Esophagus squamous epithelium (tissue), 5 donors: Measurements from ENCODE around the gene LILRB1. TPM values are rescaled to one million over a fixed set of nuclear protein-coding genes. Genes with fewer than 3 reads are reported as not detected.

Experiments
- DNase-seq: peaks from one replicate; lab custom pipeline; 2025; lab: John Stamatoyannopoulos, UW
- H3K27ac ChIP-seq, 4 donors: fragments of 200-600 bp; sonication (generic); one replicate each; pipeline ENCODE4 v1.5.1; 2016 to 2019; ENCODE audit warnings: mild to moderate bottlenecking in 1 of 4
- H3K27me3 ChIP-seq, 4 donors: fragments of 200-600 bp; sonication (generic); 1 replicate in 3 of 4; 2 replicates in 1 of 4; pipeline versions ENCODE4 v1.5.1 to v1.6.0; 2017 to 2021; ENCODE audit warnings: antibody characterized with exemption in 1 of 4
- H3K36me3 ChIP-seq, 3 donors: fragments of 200-600 bp; sonication (generic); one replicate each; pipeline ENCODE4 v1.5.1; 2016 to 2019
- H3K4me1 ChIP-seq, 3 donors: fragments of 200-600 bp; sonication (generic); one replicate each; pipeline ENCODE4 v1.5.1; 2017 to 2019
- H3K4me3 ChIP-seq, 4 donors: fragments of 200-600 bp; sonication (generic); 1 replicate in 3 of 4; 2 replicates in 1 of 4; pipeline ENCODE4 v1.5.1; 2016 to 2019; ENCODE audit warnings: mild to moderate bottlenecking in 2 of 4, moderate library complexity in 1 of 4
- H3K9me3 ChIP-seq, 3 donors: fragments of 200-600 bp; sonication (generic); one replicate each; pipeline ENCODE4 v1.5.1; 2016 to 2019
- POLR2A ChIP-seq, 4 donors: fragments of 450-650 bp; IDR thresholded peaks; one replicate each; pipeline ENCODE4 v1.6.1; 2017; ENCODE audit warnings: antibody characterized with exemption in 4 of 4, mild to moderate bottlenecking in 4 of 4, moderate library complexity in 3 of 4
- WGBS, 2 donors: methylation state at CpG; one replicate each; pipeline ENCODE4 v1.1.5; 2018; 5-methylcytosine and 5-hydroxymethylcytosine counted together
- intact Hi-C: fragments of 100-400 bp; cut with DNase I; formaldehyde crosslinking; loops from one replicate; pipeline ENCODE4 v1.15.0; 2022
- total RNA-seq, 4 donors: library from RNA; depleted of rRNA; stranded (reverse); fragments of >200 nt; gene quantifications; one replicate each; pipeline ENCODE4 v1.1.0, GENCODE V29; 2016
- TF ChIP-seq, protein P1 (sequence below), 6 experiments: fragments of 450-650 bp in 4 of 6; fragments of 200-600 bp in 2 of 6; sonication (generic) in 2 of 6; IDR thresholded peaks; one replicate each; pipeline ENCODE4 v1.5.1; 2016 to 2019; ENCODE audit warnings: antibody characterized with exemption in 6 of 6, mild to moderate bottlenecking in 4 of 6, moderate library complexity in 4 of 6
- donor health status: DM: yes; HTN: yes; CAD: no.

Gene LILRB1
- total RNA-seq, 4 donors from 2014 or later, result 0.75 to 2.3 (median 1.5) TPM; not detected in 1

DNA sequence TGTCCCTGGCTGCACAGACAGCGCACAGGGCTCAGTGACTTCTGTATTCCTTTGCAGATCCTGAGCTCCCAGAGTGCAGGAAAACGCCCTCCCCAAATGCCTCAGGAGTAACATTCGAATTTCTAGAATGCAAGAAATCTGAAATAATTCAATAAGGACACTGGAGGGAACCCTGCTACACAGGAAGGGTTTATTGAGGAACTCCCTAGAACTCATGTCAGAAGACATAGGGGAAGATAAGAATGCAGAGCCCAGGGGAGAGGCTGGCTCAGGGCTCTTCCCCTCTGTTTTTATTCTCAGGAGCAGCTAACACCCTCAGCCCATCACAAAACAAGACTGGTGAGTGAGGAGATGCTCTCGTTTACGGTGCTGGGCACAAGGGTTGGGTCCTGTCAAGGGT, 30.1 kb upstream of the LILRB1 start:
- H3K9me3 ChIP-seq, result no peaks in the 10 kb centered on the region
- TF ChIP-seq, protein P1, sequence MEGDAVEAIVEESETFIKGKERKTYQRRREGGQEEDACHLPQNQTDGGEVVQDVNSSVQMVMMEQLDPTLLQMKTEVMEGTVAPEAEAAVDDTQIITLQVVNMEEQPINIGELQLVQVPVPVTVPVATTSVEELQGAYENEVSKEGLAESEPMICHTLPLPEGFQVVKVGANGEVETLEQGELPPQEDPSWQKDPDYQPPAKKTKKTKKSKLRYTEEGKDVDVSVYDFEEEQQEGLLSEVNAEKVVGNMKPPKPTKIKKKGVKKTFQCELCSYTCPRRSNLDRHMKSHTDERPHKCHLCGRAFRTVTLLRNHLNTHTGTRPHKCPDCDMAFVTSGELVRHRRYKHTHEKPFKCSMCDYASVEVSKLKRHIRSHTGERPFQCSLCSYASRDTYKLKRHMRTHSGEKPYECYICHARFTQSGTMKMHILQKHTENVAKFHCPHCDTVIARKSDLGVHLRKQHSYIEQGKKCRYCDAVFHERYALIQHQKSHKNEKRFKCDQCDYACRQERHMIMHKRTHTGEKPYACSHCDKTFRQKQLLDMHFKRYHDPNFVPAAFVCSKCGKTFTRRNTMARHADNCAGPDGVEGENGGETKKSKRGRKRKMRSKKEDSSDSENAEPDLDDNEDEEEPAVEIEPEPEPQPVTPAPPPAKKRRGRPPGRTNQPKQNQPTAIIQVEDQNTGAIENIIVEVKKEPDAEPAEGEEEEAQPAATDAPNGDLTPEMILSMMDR (IDR thresholded peaks at IDR 0.05), result no peak
- no peak for TF ChIP-seq POLR2A (IDR thresholded peaks at IDR 0.05)
- DNase-seq, result no peak
- H3K4me1 ChIP-seq, result no peaks in the 10 kb centered on the region
- no peaks in the 10 kb centered on the region for H3K36me3 ChIP-seq
- WGBS, 2 donors, result 53 to 60% methylated on average over 4 to 5 of the region's 5 CpGs
- no peak overlapping the region for H3K4me3 ChIP-seq
- H3K27ac ChIP-seq, result no peak overlapping the region
- H3K27me3 ChIP-seq, result peaks cover 0 to 6% (median 0%) of the 10 kb centered on the region in 4 donors
- intact Hi-C loops, result no loop called here

DNA sequence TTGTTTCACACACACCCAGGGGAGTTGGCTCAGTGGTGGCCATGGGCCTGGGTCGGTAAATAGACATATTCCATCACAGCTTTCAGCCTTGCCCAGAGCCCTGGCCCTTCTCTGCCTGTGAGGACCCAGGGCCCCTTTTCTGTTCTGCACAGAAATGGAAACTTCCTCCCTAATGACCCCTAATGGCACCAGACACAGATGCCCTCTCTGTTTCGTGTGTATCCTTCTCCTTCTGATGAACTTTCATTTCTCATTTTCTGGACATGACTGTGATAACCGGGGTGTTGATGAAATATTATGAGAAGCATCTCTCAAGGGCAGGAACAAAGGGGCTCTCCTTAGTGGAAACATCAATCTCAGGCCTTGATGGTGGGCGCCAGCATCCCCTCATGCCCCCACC, 24.1 kb upstream of the LILRB1 start:
- intact Hi-C loops, result no loop called here
- H3K4me1 ChIP-seq, result no peaks in the 10 kb centered on the region
- no peak overlapping the region for H3K27ac ChIP-seq
- H3K36me3 ChIP-seq, result no peaks in the 10 kb centered on the region
- no peak for DNase-seq
- H3K9me3 ChIP-seq, result peaks cover 0 to 16% (median 0%) of the 10 kb centered on the region in 3 donors
- H3K27me3 ChIP-seq, result peaks cover 0 to 17% (median 0%) of the 10 kb centered on the region in 4 donors
- 29 to 38% methylated on average over 3 of the region's 4 CpGs for WGBS, 2 donors
- TF ChIP-seq POLR2A (IDR thresholded peaks at IDR 0.05), result no peak
- TF ChIP-seq, protein P1 (IDR thresholded peaks at IDR 0.05), result no peak
- H3K4me3 ChIP-seq, result no peak overlapping the region

DNA sequence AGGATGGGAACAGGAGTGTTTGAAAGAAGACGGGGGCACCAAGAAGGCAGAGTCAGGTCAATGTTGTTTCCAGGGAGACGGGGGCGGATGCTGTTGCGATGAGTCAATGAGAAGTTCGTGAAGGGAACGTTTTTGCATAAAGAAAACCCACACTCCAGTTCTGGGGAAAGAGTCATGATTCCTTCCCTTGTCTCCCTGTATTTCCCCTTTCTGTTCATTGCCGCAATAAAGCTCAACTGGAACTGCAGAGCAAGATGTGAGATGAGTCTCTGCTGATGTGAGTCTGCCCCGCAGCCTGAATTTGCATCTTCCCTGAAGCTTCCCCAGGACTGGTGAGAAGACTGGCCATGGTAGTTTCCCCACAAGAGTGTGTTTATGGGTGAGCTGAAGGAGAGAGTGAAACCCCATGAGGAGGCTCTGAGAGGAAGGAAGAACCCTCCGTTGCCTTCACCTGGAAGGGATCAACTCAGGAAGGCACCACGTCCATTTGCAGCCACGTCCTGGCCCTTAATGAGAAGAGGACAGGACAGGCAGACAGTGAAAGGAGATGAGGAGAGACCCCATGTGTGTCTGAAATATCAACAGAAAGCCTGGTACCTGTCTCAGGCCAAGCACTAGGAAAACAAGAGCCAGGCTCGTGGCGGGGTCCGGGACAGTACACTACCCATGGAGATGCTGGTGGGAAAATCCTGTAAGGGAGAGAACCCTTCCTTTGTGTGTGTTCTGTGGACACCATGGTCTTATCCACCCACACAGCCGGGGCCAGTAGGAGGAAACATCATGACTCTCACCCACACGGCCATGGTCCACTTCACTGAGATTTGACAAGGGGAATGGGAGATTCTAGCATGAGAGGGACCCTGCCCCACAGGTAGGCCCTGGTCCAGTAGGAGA, 23.1 kb upstream of the LILRB1 start:
- H3K36me3 ChIP-seq, result no peaks in the 10 kb centered on the region
- peaks cover 0 to 16% (median 0%) of the 10 kb centered on the region in 3 donors for H3K9me3 ChIP-seq
- DNase-seq, result no peak
- TF ChIP-seq, protein P1 (IDR thresholded peaks at IDR 0.05), result no peak
- no peak for TF ChIP-seq POLR2A (IDR thresholded peaks at IDR 0.05)
- no peak overlapping the region for H3K4me3 ChIP-seq
- intact Hi-C loops, result no loop called here
- 67 to 71% methylated on average over 14 to 15 of the region's 16 CpGs for WGBS, 2 donors
- no peaks in the 10 kb centered on the region for H3K4me1 ChIP-seq
- H3K27me3 ChIP-seq, result peaks cover 0 to 17% (median 0%) of the 10 kb centered on the region in 4 donors
- no peak overlapping the region for H3K27ac ChIP-seq

DNA sequence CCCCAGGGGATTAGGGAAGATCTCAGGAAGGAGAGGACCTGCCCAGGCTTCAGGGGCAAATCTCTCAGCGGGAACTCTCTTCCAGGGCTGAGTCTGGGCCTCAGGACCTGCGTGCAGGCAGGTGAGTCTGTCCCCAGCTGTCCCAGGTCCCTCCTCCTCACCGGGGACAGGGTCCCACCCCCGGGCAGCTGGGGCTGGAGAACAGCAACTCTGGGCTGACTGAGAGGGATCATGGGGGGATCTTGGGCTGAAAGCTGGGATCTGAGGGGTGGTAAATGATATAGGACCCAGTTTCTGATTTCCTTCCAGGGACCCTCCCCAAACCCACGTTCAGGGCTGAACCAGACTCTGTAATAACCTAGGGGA, 22.5 kb upstream of the LILRB1 start:
- no peak for DNase-seq
- H3K27me3 ChIP-seq, result peaks cover 0 to 17% (median 0%) of the 10 kb centered on the region in 4 donors
- no peaks in the 10 kb centered on the region for H3K4me1 ChIP-seq
- TF ChIP-seq POLR2A (IDR thresholded peaks at IDR 0.05), result no peak
- TF ChIP-seq, protein P1 (IDR thresholded peaks at IDR 0.05), result no peak
- H3K9me3 ChIP-seq, result peaks cover 0 to 16% (median 0%) of the 10 kb centered on the region in 3 donors
- 68% methylated on average over 4 of the region's 5 CpGs; no CpG with 5 or more reads in 1 of the 2 donors for WGBS, 2 donors
- H3K36me3 ChIP-seq, result no peaks in the 10 kb centered on the region
- H3K4me3 ChIP-seq, result no peak overlapping the region
- intact Hi-C loops, result no loop called here
- H3K27ac ChIP-seq, result no peak overlapping the region

DNA sequence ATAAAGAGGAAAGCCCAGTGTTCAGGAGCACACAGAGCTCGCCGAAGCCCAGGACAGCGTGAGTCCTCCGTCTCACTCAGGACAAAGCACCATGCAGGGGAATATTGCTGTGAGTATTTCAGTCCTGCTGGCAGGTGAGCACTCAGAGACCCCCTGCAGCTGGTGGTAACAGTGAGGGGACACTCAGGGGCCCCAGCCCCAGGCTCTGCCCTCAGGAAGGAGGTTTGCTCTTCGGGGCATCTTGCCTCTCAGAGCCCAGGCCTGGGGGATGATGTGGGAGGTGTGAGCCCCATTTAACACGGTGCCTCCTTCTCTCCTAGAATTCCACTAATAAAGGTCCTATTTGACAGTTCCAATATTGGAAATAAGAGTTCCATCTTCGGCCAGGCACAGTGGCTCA, 22.1 kb upstream of the LILRB1 start:
- TF ChIP-seq POLR2A (IDR thresholded peaks at IDR 0.05), result no peak
- H3K4me1 ChIP-seq, result no peaks in the 10 kb centered on the region
- H3K27ac ChIP-seq, result no peak overlapping the region
- DNase-seq, result no peak
- H3K4me3 ChIP-seq, result no peak overlapping the region
- peaks cover 0 to 17% (median 0%) of the 10 kb centered on the region in 4 donors for H3K27me3 ChIP-seq
- no peaks in the 10 kb centered on the region for H3K36me3 ChIP-seq
- intact Hi-C loops, result no loop called here
- H3K9me3 ChIP-seq, result peaks cover 0 to 16% (median 0%) of the 10 kb centered on the region in 3 donors
- 64 to 77% methylated on average over 2 to 7 of the region's 7 CpGs for WGBS, 2 donors
